ENCODE results near the gene KICS2. TPM values are rescaled to one million over a fixed set of nuclear protein-coding genes. Genes with fewer than 3 reads are reported as not detected.
A peak's percentile ranks its signal among the peaks of the same experiment; 100 is the strongest.

KICS2 gene
- total and polyA plus RNA-seq, 2 of the 13 experiments (the other 11 are each of a cell fraction or from before 2014, with no cell fraction given), result 3.5 to 6.6 TPM

GRCh38 chr12:64221651-64222008, 466 bp downstream of the KICS2 start:
- BruUV-seq (replicated peaks), result TSS peak; percentile 80
- Histone ChIP-seq H3K79me2 (ENCODE audit: insufficient read depth, low read length) (peaks cover 6% of the 10 kb centered on the region), H4K20me1 (ENCODE audit: insufficient read depth, low read length) (no peaks in the 10 kb centered on the region), H3K9me3 (ENCODE audit: low read length) (no peaks in the 10 kb centered on the region), H3K4me2 (ENCODE audit: low read depth, low read length) (peak overlapping the region; percentile 83), H3K9ac (ENCODE audit: insufficient read depth, low read depth, low read length) (peak overlapping the region; percentile 88), H2AFZ (ENCODE audit: low read length) (no peak overlapping the region), H3K36me3 (replicated peaks in 1 of 2; ENCODE audit: control insufficient read depth in 1 of 2, insufficient read depth in 2 of 2, low read length in 2 of 2) (no peaks in the 10 kb centered on the region), H3K27ac (ENCODE audit: extremely low read length, insufficient read depth, low read length) (peak overlapping the region; percentile 78), H3K4me3 (replicated peaks in 1 of 3; ENCODE audit: insufficient read depth in 1 of 3, low read depth in 2 of 3, low read length in 3 of 3) (peak overlapping the region; percentile 62 to 92 (median 86)), H3K27me3 (ENCODE audit: control insufficient read depth in 1 of 2, insufficient read depth in 2 of 2, low read length in 2 of 2) (no peaks in the 10 kb centered on the region), H3K4me1 (ENCODE audit: insufficient read depth, low read length) (peaks cover 20% of the 10 kb centered on the region)
- TF ChIP-seq ZNF740 (CRISPR knock-in tag; IDR thresholded peaks at IDR 0.05) (no peak), POLR2A (IDR thresholded peaks at IDR 0.05; ENCODE audit: insufficient read depth in 1 of 2, low read depth in 2 of 2, low read length in 2 of 2) (peak; percentile 2 to 84; a peak in 3 of 4 replicates), ZNF432 (CRISPR knock-in tag; IDR thresholded peaks at IDR 0.05; ENCODE audit: borderline replicate concordance) (no peak), ARNT2 (CRISPR knock-in tag; IDR thresholded peaks at IDR 0.05; ENCODE audit: low read depth) (0 out of 2 replicates have a peak, but pooled peaks have one; percentile 1), GLI4 (CRISPR knock-in tag; IDR thresholded peaks at IDR 0.05; ENCODE audit: borderline replicate concordance) (0 out of 2 replicates have a peak, but pooled peaks have one; percentile 81), MATR3 (CRISPR knock-in tag; IDR thresholded peaks at IDR 0.05) (no peak), HMGXB3 (CRISPR knock-in tag; IDR thresholded peaks at IDR 0.05; ENCODE audit: borderline replicate concordance) (peak; percentile 26)
- intact Hi-C loops (cut with micrococcal nuclease; ENCODE audit: unreplicated experiment) (loop anchor here (2.0 kb wide), 1 partner anchor 183 kb away; the partner anchor contains the start of gene XPOT), in situ Hi-C loops (cut with HindIII; ENCODE audit: extremely low pct_ligation_motif_present, low pct_unique_long_range_greater_than_20kb) (no loop called here)
- ChIA-PET POLR2A (interaction anchor here (1.0 to 1.5 kb wide), 3 partner anchors 16 to 377 kb away, joined by 6 to 12 read pairs (median 6); partner anchors contain the start of genes SRGAP1 and XPOT), CTCF (ENCODE audit: low intra/inter-chr PET ratio, low total read pairs) (no interaction called here)
- peak; percentile 94 for ATAC-seq
- peak; percentile 77 for FAIRE-seq
- DNase-seq (ENCODE audit: low spot score), result peak; percentile 82
- 0% methylated on average over 13 of the region's 16 CpGs for WGBS (ENCODE audit: low lambda C conversion rate)
